GM21390 (cell line): Measurements from ENCODE around the gene KCNJ18.
"Not testable (repeated sequence)": the region's sequence is repeated elsewhere in the genome, so short reads cannot be mapped to it uniquely, and the experiment has no call there.

Experiments
- ATAC-seq: cut with Tn5 transposase; IDR thresholded peaks from one replicate; pipeline ENCODE4 v1.9.1; 2021; ENCODE audit not compliant: unreplicated experiment

The KCNJ18 gene

GRCh38 chr17:21702029-21702428 is 9.7 kb downstream of the KCNJ18 start:
- ATAC-seq = not testable (repeated sequence)

- not testable (repeated sequence) for ATAC-seq
These were observed 10.2 kb downstream of the KCNJ18 start for GRCh38 chr17:21702521-21702920.

GRCh38 chr17:21702940-21703640 is 10.8 kb downstream of the KCNJ18 start:
- ATAC-seq = not testable (repeated sequence)

GRCh38 chr17:21703891-21704872 is 11.9 kb downstream of the KCNJ18 start:
- not testable (repeated sequence) for ATAC-seq

- no peak for ATAC-seq
These were observed 12.8 kb downstream of the KCNJ18 start for GRCh38 chr17:21705021-21705601.

- not testable (repeated sequence) for ATAC-seq
These were observed 13.4 kb downstream of the KCNJ18 start for GRCh38 chr17:21705746-21706145.

- ATAC-seq = not testable (repeated sequence)
These were observed 14.2 kb downstream of the KCNJ18 start for GRCh38 chr17:21706546-21706945.

- not testable (repeated sequence) for ATAC-seq
These were observed 14.8 kb downstream of the KCNJ18 start for GRCh38 chr17:21707131-21707530.

GRCh38 chr17:21707711-21708611 is 15.6 kb downstream of the KCNJ18 start:
- not testable (repeated sequence) for ATAC-seq

GRCh38 chr17:21708612-21709535 is 16.6 kb downstream of the KCNJ18 start:
- not testable (repeated sequence) for ATAC-seq

GRCh38 chr17:21709994-21710393 is 17.7 kb downstream of the KCNJ18 start:
- ATAC-seq = not testable (repeated sequence)

GRCh38 chr17:21710486-21710885 is 18.2 kb downstream of the KCNJ18 start:
- ATAC-seq = not testable (repeated sequence)

- ATAC-seq = no peak
These were observed 18.9 kb downstream of the KCNJ18 start for GRCh38 chr17:21711182-21711581.

GRCh38 chr17:21713020-21713419 is 20.7 kb downstream of the KCNJ18 start:
- ATAC-seq = not testable (repeated sequence)

GRCh38 chr17:21713631-21714030 is 21.3 kb downstream of the KCNJ18 start:
- not testable (repeated sequence) for ATAC-seq

GRCh38 chr17:21714676-21715075 is 22.4 kb downstream of the KCNJ18 start:
- not testable (repeated sequence) for ATAC-seq

GRCh38 chr17:21715877-21716276 is 23.6 kb downstream of the KCNJ18 start:
- ATAC-seq = not testable (repeated sequence)

GRCh38 chr17:21718971-21719370 is 26.6 kb downstream of the KCNJ18 start:
- ATAC-seq = not testable (repeated sequence)
